ENCODE results near the gene GNPNAT1.
"Not testable (repeated sequence)": the region's sequence is repeated elsewhere in the genome, so short reads cannot be mapped to it uniquely, and the experiment has no call there.

- not testable (repeated sequence) for TF ChIP-seq CTCF (IDR thresholded peaks at IDR 0.05; ENCODE audit: low read length); EZH2 (IDR thresholded peaks at IDR 0.05; ENCODE audit: borderline replicate concordance, low read length)
These were observed 28.5 kb downstream of the GNPNAT1 start for GRCh38 chr14:52762923-52763322.
